HG02588 (cell line): ENCODE results near the gene PNRC1.
"Not testable (repeated sequence)": the region's sequence is repeated elsewhere in the genome, so short reads cannot be mapped to it uniquely, and the experiment has no call there.

Experiments
- ATAC-seq: cut with Tn5 transposase; IDR thresholded peaks from one replicate; pipeline ENCODE4 v1.9.1; 2021; ENCODE audit warnings: mild to moderate bottlenecking, moderate library complexity; ENCODE audit not compliant: unreplicated experiment

Gene PNRC1

DNA sequence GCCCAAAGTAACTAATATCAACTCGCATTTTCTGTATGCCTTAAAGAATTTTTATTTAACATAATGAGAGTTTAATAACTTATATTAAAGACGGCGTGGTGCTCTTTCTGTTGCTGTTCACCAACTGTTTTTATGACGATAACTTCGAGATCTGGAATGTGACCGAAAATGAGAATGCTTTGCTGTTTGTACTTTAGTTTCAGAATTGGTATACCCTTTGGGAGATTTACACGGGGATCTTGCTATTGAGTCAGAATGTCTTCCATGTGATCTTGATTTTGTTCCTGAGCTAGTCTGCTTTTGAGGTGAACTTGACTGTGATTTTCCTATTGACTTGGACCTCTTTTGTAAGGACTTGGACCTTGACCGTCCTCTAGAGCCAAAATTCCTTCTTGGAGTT, 17.9 kb downstream of the PNRC1 start:
- ATAC-seq, result no peak

DNA sequence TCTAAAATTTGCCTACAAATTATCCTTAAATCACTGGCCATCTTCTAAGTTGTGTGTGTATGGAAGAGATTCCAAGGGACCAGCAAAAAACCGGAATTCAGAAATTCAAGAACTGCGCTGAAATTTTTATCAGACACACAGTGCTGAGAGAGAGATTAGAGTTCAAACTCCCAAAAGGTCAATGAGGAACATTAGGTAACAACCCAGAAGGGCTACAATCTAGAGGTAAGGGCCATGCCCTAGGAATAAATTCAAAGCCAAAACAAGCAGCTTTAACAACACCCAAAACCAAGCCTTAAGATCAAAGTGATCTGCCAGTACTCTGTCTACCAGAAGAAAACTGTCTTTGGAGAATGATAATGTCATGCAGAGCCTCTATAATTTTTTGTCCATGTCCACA, 19.6 kb downstream of the PNRC1 start:
- no peak for ATAC-seq

DNA sequence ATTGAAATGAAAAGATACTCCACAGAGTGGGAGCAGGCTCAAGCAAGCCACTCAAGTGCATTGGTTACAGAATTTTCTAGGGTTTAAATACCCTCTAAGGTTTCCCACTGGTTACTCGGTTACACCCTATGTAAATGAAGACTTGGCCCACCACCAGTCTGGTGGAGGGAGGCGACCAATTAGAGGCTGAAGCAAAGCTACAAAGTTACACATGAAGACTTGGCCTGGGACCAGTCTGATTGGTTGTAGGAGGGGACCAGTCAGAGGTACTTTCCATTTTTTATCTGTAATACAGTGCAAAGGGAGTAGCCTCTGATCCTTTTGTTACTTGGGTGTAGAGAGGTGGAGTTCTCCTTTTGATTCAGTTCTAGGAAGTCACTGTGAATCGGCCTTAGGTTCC, 29.7 kb downstream of the PNRC1 start:
- ATAC-seq, result no peak

DNA sequence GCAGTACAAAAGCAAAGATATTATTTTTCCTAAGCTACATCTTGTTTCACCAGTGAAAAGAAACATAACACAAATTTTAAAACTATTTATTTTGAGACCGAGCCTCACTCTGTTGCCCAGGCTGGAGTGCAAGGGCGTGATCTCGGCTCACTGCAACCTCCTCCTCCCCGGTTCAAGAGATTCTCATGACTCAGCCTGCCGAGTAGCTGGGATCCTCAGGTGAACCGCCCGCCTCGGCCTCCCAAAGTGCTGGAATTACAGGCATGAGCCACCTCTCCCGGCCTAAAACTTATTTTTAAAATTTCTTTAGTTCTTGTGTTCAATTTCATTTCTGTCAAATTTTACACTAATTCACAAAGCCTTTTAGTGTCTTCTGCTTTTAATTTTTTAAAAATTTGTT, 31.4 kb downstream of the PNRC1 start:
- no peak for ATAC-seq

DNA sequence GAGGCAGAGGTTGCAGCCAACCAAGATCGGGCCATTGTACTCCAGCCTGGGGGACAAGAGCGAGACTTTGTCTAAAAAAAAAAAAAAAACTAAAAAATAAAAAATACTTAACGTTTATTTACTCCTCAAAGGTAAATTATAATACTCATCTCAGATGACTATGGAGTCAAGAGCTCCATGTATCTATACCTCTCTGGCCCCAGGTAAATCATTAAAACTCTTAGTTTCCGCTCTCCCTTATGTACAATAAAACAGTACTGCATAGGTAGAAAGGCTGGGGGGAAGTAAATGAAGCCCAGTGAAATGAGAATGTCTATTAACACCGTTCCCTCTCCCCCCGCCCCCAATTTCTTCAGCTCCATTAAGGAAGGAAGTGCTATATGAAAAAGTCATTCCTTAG, 36.2 kb downstream of the PNRC1 start:
- no peak for ATAC-seq

DNA sequence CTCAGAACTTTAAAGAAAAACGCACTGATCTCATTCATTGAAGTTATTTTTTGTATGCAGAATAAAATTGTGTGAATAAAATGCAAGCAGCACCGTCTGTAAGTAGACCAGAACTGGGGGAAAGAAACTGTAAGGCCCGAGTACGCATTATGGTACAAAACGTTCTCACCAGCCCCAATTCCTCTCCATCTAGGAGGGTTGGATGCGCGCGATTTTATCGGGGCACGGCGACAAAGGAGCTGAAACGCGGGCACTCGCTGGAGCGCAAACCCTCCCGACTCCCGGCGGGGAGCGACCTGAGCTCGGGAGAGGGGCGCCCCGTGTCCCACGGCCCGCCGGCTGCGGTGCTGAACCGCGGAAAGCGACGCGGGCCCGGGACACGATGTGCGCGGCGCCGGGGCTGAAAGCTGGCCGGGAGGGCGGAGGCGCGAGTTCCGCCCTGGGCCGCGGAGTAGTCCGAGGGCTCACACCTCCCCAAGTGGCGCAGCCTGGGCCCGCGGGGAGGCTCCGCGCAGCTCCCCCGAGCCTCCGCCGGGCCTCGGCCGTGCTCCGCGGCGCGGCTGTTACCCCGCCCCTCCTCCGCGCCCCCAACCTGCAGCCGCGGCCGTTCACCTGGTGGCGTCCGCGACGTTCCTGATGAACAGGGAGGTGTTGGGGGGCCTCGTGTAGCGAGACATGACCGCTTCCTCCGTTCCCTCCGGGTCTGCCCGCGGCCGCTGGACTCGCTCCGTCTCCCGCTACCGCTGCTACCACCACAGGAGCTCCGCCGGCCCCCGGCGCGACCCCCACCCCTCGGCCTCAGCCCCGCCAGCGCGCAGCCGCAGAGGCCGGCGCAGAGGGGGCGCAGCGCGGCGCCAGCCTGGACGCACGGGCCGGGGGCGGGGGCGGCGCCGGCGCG, 36.9 kb downstream of the PNRC1 start, which contains the start of gene SRSF12:
SRSF12 (minus strand) TSS at position 861 of the 898 bp plus-strand sequence; CDS start at position 677, 184 bp downstream.
- peak; percentile 80 for ATAC-seq

DNA sequence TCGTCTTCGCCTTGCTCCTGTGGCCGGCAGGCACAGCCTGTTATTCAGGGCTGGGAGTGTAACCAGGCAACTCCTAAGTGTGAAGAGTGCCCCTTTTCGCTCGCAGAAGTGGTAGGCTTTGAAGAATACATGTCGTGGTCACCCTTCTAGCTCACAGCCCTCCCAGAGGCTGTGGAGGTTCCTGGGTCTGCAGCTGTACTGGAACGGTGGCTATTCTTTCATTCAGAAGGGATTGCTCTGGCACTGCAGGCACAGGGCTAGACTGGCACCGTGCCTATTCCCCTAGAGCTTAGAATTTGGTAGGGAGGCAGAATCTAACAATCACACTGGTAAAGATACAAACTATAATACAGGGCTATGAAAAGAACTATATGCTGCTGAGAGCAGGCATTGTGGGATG, 38.4 kb downstream of the PNRC1 start:
- ATAC-seq, result no peak

DNA sequence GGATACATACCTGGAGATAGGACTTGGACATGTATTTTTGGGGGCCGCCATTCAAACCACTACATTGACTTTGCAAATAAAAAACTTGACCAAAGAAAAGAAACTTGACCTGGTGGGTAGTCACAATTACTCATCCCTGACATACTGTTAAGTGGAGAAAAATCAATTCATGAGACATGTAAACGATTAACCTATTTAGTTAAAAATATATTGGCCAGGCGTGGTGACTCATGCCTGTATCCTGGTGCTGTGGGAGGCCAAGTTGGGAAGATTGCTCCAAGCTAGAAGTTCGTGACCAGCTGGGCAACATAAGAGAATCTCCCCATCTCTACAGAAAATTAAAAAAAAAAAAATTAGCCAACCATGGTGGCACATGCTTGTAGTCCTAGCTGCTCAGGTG, 39.8 kb downstream of the PNRC1 start:
- ATAC-seq, result no peak

DNA sequence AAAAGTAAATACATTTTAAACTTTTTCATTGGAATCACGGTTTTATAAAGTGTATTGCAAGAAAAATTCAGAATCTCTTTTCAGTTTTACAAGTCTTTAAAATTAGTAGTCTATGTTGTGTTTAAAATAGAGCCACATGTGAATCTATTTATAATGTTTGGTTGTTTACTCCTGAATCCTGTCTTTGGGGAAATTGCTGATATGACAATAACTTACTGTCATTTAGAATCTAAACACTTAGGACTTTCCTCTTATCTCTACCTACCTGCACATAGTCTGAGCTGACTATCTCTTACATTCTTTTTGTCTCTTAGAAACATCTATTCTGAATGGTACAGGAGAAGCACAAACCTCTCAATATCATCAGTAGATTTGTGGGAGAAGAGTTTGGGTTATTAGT, 41.4 kb downstream of the PNRC1 start:
- ATAC-seq, result no peak

DNA sequence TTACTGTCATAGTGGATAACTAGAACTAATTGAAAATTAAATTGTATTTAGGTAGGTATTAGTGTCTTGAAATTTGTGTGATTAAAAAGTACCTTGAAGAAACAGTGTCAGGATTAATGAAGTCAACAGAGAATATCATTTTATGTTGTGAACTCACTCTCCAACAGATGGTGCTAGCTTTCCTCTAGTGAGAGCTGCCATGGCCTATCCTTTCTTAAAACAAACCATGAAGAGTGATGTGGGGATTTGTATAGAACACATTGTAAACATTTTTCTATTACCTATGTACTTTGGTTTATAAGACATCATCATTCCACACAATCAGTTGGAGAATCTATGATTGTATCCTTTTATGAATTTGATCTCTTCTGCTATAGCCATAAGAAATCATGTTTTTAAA, 42.1 kb downstream of the PNRC1 start:
- no peak for ATAC-seq

DNA sequence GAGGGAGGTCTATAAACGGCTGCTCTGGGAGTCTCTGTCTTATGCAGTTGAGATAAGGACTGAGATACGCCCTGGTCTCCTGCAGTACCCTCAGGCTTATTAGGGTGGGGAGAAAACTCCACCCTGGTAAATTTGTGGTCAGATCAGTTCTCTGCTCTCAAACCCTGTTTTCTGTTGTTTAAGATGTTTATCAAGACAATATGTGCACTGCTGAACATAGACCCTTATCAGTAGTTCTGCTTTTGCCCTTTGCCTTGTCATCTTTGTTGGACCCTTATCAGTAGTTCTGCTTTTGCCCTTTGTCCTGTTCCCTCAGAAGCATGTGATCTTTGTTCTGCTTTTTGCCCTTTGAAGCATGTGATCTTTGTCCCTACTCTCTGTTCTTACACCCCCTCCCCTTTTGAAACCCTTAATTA, 47.7 kb downstream of the PNRC1 start:
- ATAC-seq, result not testable (repeated sequence)

DNA sequence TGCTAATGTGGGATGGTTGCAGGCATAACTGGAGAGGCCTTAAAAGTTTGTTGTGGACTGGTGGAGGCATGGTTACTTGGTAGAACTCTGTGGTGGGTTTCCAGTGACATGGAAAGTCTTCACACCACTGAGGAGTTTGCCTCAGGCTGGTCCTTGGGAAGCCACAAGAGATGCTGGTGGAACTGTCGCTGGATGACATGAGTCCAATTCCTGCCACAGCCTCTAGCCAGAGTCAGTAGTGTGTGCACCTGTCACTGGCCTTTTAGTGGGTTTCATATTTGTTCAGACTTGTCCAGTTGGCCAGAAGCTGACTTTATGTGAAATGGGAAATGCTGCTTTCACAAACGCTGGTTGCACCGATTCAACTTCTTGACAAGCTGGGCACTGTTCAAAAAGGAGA, 51.0 kb downstream of the PNRC1 start:
- ATAC-seq, result no peak

DNA sequence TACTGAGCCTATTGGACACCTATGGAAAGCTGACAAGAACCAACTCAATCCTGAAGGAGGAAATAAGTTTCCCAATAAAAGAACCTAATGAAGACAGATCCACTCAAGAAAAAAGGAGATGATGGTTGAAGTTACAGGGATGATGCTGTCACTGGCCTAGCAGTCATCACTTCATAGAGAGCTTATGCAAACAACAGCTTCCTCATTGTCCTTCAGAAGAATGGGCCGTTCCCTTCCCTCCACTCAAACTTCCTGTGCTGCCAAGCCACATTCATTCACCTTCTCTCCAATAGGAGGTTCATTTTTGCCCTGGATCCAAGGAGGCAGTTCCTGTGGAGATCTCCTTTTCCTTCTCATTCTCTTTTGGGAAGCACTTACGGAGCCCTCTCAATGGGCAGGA, 51.5 kb downstream of the PNRC1 start:
- ATAC-seq, result no peak

DNA sequence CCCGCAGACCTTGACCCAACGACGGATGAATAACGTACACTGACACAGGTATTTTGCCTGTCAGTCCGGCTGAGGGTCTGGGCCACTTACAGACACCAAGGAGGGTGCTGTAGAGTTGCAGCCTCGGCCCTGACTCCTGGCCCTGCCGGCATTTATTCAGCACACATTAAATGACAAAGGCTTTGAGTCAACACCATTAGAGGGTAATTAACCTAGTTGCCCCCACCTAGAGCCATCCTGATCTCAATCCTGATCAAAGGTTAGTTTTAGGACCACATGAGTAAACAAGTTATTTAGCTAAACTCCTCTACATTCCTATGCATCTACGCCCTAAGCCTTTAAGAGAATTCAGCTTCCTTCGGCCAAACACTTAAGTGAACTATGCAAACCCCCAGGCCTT, 53.4 kb downstream of the PNRC1 start:
- no peak for ATAC-seq

DNA sequence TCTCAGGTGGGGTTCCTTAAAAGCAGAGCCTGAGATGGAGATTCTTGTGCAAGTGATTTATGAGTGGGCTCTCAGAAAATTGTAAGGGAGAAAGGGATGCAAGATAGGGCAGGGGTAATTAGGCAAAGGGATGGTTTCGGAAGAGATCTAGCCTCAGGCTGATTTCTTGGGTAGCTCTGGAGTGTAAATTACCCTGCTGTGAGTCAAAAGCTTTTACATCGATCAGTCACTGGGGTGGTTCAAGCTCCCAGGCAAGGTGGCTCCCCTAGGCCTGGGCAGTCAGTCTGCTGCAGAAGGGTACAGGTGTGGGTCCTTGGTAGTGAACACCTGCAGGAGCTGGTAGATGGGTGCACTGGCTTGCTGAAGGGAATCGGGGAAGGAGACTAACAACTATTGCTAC, 54.2 kb downstream of the PNRC1 start:
- no peak for ATAC-seq
